Naive B cell (primary cell): ENCODE measurements around the gene USP53. TPM values are rescaled to one million over a fixed set of nuclear protein-coding genes. Genes with fewer than 3 reads are reported as not detected.

Experiments
- ATAC-seq, 2 donors: fragments of 150-1000 bp; cut with Tn5 transposase; 2 replicates each; pipeline ENCODE4 v1.10.0; 2021; ENCODE audit warnings: low read depth in 2 of 2, mild to moderate bottlenecking in 2 of 2, moderate library complexity in 2 of 2
- DNase-seq: peaks from one replicate; pipeline ENCODE4 v3.0.0; 2022
- H3K27ac Mint-ChIP-seq, 6 donors: one replicate each; pipeline ENCODE4 v1.8.0; 2020 to 2022; ENCODE audit warnings: mild to moderate bottlenecking in 6 of 6, mixed read lengths in 6 of 6, moderate library complexity in 5 of 6, inconsistent platforms in 2 of 6
- H3K27me3 Mint-ChIP-seq, 3 donors: one replicate each; pipeline ENCODE4 v1.8.0; 2021 to 2022; ENCODE audit warnings: mixed read lengths in 3 of 3, mild to moderate bottlenecking in 1 of 3
- H3K36me3 Mint-ChIP-seq, 2 donors: one replicate each; pipeline ENCODE4 v1.8.0; 2020 to 2022; ENCODE audit warnings: mixed read lengths in 2 of 2, inconsistent platforms in 1 of 2, mild to moderate bottlenecking in 1 of 2
- H3K4me1 Mint-ChIP-seq, 3 donors: one replicate each; pipeline ENCODE4 v1.8.0; 2020 to 2022; ENCODE audit warnings: mixed read lengths in 3 of 3, inconsistent platforms in 1 of 3, mild to moderate bottlenecking in 1 of 3, moderate library complexity in 1 of 3
- H3K4me3 Mint-ChIP-seq, 8 donors: one replicate each; pipeline ENCODE4 v1.8.0; 2020 to 2022; ENCODE audit warnings: mild to moderate bottlenecking in 8 of 8, mixed read lengths in 8 of 8, moderate library complexity in 8 of 8, inconsistent platforms in 2 of 8
- H3K9me3 Mint-ChIP-seq, 7 donors: one replicate each; pipeline ENCODE4 v1.8.0; 2020 to 2022; ENCODE audit warnings: mixed read lengths in 7 of 7, mild to moderate bottlenecking in 5 of 7, inconsistent platforms in 2 of 7, moderate library complexity in 1 of 7
- polyA plus RNA-seq, 6 donors: library from polyadenylated mRNA; unstranded; fragments of 300-500 nt; fragmentation: Illumina TruSeq; gene quantifications; one replicate each; pipeline ENCODE4 v1.2.3, GENCODE V29; 2021; ENCODE audit warnings: low read depth in 6 of 6

The USP53 gene
- polyA plus RNA-seq, 6 donors from 2014 or later, result 1.00 to 19.4 (median 7.0) TPM

- peaks cover 5 to 56% (median 11%) of the 10 kb centered on the region in 3 donors for H3K4me1 Mint-ChIP-seq
- no peak overlapping the region for H3K4me3 Mint-ChIP-seq
- peaks cover 0 to 5% of the 10 kb centered on the region in 2 donors for H3K36me3 Mint-ChIP-seq
- ATAC-seq (no peak), DNase-seq (no peak)
- peaks cover 0 to 4% (median 0%) of the 10 kb centered on the region in 7 donors for H3K9me3 Mint-ChIP-seq
- peaks cover 0 to 6% (median 0%) of the 10 kb centered on the region in 3 donors for H3K27me3 Mint-ChIP-seq
- H3K27ac Mint-ChIP-seq, result no peak overlapping the region
Measured at GRCh38 chr4:119206178-119206577, 6.3 kb upstream of the USP53 start.

GRCh38 chr4:119207051-119207450 lies 5.5 kb upstream of the USP53 start:
- DNase-seq (no peak), ATAC-seq (no peak)
- H3K4me1 Mint-ChIP-seq, result peaks cover 12 to 55% (median 12%) of the 10 kb centered on the region in 3 donors
- H3K27ac Mint-ChIP-seq, result no peak overlapping the region
- H3K9me3 Mint-ChIP-seq, result peaks cover 0 to 4% (median 0%) of the 10 kb centered on the region in 7 donors
- H3K36me3 Mint-ChIP-seq, result no peaks in the 10 kb centered on the region
- no peak overlapping the region for H3K4me3 Mint-ChIP-seq
- H3K27me3 Mint-ChIP-seq, result peaks cover 0 to under 1% (median 0%) of the 10 kb centered on the region in 3 donors

- Mint-ChIP-seq H3K27me3 (no peaks in the 10 kb centered on the region), H3K4me3 (peak overlapping the region in 1 of 8 donors; percentile 48), H3K9me3 (no peaks in the 10 kb centered on the region), H3K4me1 (peaks cover 19 to 44% (median 22%) of the 10 kb centered on the region in 3 donors), H3K27ac (peak overlapping the region in 1 of 6 donors; percentile 5), H3K36me3 (no peaks in the 10 kb centered on the region)
- DNase-seq, result no peak
- ATAC-seq, result no peak
Measured at GRCh38 chr4:119209077-119209476, 3.4 kb upstream of the USP53 start.

- Mint-ChIP-seq H3K9me3 (no peaks in the 10 kb centered on the region), H3K27me3 (no peaks in the 10 kb centered on the region), H3K4me1 (peaks cover 19 to 44% (median 22%) of the 10 kb centered on the region in 3 donors), H3K27ac (no peak overlapping the region), H3K4me3 (peak overlapping the region in 2 of 8 donors; percentile 5 to 48), H3K36me3 (no peaks in the 10 kb centered on the region)
- ATAC-seq (no peak), DNase-seq (no peak)
Measured at GRCh38 chr4:119209586-119209985, 2.9 kb upstream of the USP53 start.

DNA sequence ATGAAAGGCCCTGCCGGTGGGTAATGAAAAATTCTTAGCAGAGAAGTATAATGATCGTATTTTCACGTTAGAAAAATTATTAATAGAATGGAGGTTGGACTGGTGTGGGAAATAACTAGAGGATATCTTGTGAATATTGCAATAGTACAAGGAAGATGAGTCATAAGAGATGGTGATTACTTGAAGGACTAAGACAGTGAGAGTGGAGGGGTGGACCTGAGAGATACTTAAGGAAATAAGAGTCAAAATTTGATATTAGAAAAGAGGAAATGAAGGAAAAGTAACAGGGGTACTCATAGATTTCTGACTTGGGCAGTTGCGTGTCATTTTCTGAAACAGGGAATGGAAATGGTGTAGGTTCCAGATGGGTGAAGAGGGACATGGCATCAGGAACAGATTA lies 1.7 kb upstream of the USP53 start:
- peak overlapping the region in 4 of 6 donors; percentile 0 to 24 (median 10) for H3K27ac Mint-ChIP-seq
- no peaks in the 10 kb centered on the region for H3K27me3 Mint-ChIP-seq
- peaks cover 19 to 48% (median 22%) of the 10 kb centered on the region in 3 donors for H3K4me1 Mint-ChIP-seq
- H3K9me3 Mint-ChIP-seq, result no peaks in the 10 kb centered on the region
- no peak for DNase-seq
- no peaks in the 10 kb centered on the region for H3K36me3 Mint-ChIP-seq
- ATAC-seq, result no peak
- H3K4me3 Mint-ChIP-seq, result peak overlapping the region in 7 of 8 donors; percentile 49 to 99 (median 97)

DNA sequence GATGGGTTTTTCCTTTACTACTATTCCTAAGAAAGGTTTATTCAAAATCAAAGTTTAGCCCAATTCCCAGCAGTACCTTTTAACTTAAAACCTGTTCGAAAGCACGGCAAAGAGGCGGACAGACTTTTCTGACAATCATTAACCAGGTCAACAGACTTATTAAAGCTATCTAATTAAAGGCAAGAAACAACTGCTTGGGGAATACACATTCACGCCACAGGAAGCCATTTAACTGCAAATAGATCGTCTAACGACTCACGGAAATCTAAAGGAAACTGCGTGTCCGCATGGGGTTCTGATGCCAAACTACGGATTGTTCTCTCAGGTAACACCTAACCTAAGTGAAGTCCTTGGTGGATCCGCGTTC lies 663 bp upstream of the USP53 start:
- no peak for DNase-seq

DNA sequence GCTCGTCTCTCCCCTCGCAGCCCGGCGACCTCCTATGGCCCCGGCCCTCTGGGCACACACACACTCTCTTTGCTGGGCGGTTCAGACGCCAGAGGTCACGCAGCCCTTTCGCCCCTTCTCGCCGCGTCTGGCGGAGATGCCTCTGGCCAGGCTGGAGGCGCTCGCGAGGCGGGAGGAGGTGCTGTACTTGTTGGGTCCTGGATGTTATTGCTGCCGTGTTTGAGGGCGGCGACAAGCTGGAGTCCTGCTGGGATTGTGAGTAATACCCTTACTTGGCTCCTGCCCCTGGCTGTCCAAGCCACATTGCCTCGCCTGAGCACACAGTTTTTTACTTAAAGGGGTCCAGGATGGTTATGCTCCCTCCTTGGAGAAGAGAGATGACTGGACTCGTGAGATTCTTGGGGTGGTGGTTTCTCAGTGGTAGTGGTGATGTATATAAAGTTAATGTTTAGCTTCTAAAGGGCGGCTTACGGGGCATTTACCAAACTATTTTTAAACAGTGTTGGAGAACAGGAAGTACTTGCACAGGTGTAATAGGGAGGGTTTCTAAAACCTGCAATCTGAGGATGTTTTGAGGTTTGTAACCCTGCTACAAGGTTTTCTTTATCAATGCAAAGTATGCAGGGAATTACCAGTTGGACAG lies 572 bp downstream of the USP53 start:
- ATAC-seq (peak; percentile 40 to 50), DNase-seq (no peak)
- H3K4me1 Mint-ChIP-seq, result peaks cover 19 to 50% (median 22%) of the 10 kb centered on the region in 3 donors
- H3K9me3 Mint-ChIP-seq, result no peaks in the 10 kb centered on the region
- H3K4me3 Mint-ChIP-seq, result peak overlapping the region; percentile 89 to 99 (median 96)
- H3K27ac Mint-ChIP-seq, result peak overlapping the region; percentile 76 to 95 (median 92)
- H3K27me3 Mint-ChIP-seq, result no peaks in the 10 kb centered on the region
- H3K36me3 Mint-ChIP-seq, result peaks cover 10% of the 10 kb centered on the region in 2 donors

More for the DNA sequence above, 663 bp upstream of the USP53 start:
- Mint-ChIP-seq H3K27ac (peak overlapping the region; percentile 84 to 95 (median 92)), H3K4me3 (peak overlapping the region; percentile 89 to 99 (median 96)), H3K9me3 (no peaks in the 10 kb centered on the region), H3K27me3 (no peaks in the 10 kb centered on the region), H3K36me3 (no peaks in the 10 kb centered on the region), H3K4me1 (peaks cover 19 to 42% (median 22%) of the 10 kb centered on the region in 3 donors)
- ATAC-seq, result peak; percentile 3 to 14

GRCh38 chr4:119218093-119218492 lies 5.6 kb downstream of the USP53 start:
- DNase-seq, result no peak
- Mint-ChIP-seq H3K27me3 (no peaks in the 10 kb centered on the region), H3K4me1 (peaks cover 3 to 19% (median 4%) of the 10 kb centered on the region in 3 donors), H3K9me3 (no peaks in the 10 kb centered on the region), H3K4me3 (no peak overlapping the region), H3K36me3 (peaks cover 27 to 33% of the 10 kb centered on the region in 2 donors), H3K27ac (peak overlapping the region in 1 of 6 donors; percentile 45)
- no peak for ATAC-seq

DNA sequence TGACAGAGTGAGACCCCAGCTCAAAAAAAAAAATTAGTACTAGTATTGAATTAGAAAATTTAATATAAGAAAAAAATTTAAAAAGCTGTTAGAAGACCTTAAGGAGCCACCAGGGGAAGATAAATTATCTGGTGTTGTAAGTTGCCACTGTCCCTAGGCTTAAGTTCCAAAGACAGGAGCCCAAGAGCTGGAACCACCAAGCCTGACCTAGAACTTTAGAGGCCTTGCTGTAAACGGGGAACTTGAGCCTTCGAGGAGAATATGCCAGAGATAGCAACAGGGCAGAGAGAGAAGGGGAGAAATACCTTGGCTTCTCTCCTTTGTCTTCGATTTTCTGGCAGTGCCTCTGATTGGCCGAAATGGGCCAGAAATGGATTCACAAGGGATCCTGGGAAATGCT lies 8.9 kb downstream of the USP53 start:
- ATAC-seq, result no peak
- Mint-ChIP-seq H3K9me3 (peaks cover 0 to 6% (median 2%) of the 10 kb centered on the region in 7 donors), H3K36me3 (peaks cover 33 to 35% of the 10 kb centered on the region in 2 donors), H3K27me3 (no peaks in the 10 kb centered on the region), H3K4me1 (peaks cover 0 to 14% (median 0%) of the 10 kb centered on the region in 3 donors), H3K4me3 (no peak overlapping the region), H3K27ac (no peak overlapping the region)
- DNase-seq, result no peak

DNA sequence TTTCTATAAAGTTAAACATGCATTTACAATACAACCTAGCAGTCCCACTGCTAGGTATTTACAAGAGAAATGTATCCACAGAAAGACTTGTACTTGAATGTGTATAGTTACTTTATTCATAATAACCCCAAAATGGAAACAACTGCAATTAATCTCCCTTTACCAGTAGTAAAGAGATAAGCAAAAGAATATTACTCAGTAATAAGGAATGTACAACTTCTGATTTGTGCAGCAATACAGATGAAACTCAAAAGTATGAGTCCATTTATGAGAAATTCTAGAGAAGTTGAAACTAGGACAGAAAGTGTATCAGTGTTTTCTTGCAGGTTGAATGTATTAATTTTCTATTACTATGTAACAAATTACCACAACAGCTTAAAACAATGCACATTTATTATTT lies 15.2 kb downstream of the USP53 start:
- H3K27me3 Mint-ChIP-seq, result no peaks in the 10 kb centered on the region
- no peak for ATAC-seq
- no peak overlapping the region for H3K4me3 Mint-ChIP-seq

DNA sequence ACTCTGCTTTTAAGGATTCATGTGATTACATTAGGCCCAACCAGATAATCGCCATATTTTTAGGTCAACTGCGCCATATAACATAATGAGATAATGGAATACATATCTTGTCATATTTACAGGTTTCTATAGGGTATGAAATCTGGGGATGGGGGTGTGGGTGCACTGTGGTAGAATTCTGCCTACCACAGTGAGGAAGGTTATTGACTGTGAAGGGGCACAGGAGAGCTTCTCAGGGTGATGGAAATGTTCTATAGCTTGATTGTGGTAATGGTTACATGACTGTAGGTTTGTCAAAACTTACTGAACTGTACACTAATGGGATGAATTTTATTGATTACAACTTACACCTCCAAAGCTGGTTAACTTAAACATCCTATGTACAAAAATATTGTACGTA lies 15.9 kb downstream of the USP53 start:
- Mint-ChIP-seq H3K27ac (no peak overlapping the region), H3K9me3 (peaks cover 0 to 6% (median 2%) of the 10 kb centered on the region in 7 donors), H3K4me3 (no peak overlapping the region), H3K4me1 (peaks cover 6 to 40% (median 13%) of the 10 kb centered on the region in 3 donors), H3K27me3 (no peaks in the 10 kb centered on the region), H3K36me3 (peaks cover 0 to 23% of the 10 kb centered on the region in 2 donors)
- no peak for ATAC-seq
- DNase-seq, result no peak

More for the DNA sequence above, 15.2 kb downstream of the USP53 start:
- Mint-ChIP-seq H3K36me3 (peaks cover 0 to 23% of the 10 kb centered on the region in 2 donors), H3K4me1 (peaks cover 0 to 33% (median 8%) of the 10 kb centered on the region in 3 donors), H3K27ac (no peak overlapping the region), H3K9me3 (peaks cover 0 to 6% (median 2%) of the 10 kb centered on the region in 7 donors)
- DNase-seq, result no peak

GRCh38 chr4:119229908-119230687 lies 17.6 kb downstream of the USP53 start:
- Mint-ChIP-seq H3K27ac (no peak overlapping the region), H3K9me3 (no peaks in the 10 kb centered on the region), H3K4me1 (peaks cover 14 to 44% (median 21%) of the 10 kb centered on the region in 3 donors), H3K27me3 (no peaks in the 10 kb centered on the region), H3K4me3 (no peak overlapping the region), H3K36me3 (peaks cover 0 to 18% of the 10 kb centered on the region in 2 donors)
- DNase-seq (no peak), ATAC-seq (no peak)

- Mint-ChIP-seq H3K36me3 (peaks cover 9 to 29% of the 10 kb centered on the region in 2 donors), H3K27ac (no peak overlapping the region), H3K4me3 (no peak overlapping the region), H3K4me1 (peaks cover 14 to 45% (median 21%) of the 10 kb centered on the region in 3 donors), H3K27me3 (no peaks in the 10 kb centered on the region), H3K9me3 (no peaks in the 10 kb centered on the region)
- ATAC-seq (no peak), DNase-seq (no peak)
Measured at GRCh38 chr4:119231491-119231890, 19.0 kb downstream of the USP53 start.
